Kidney epithelial cell (primary cell): ENCODE data around the gene ASPSCR1. TPM values are rescaled to one million over a fixed set of nuclear protein-coding genes. Genes with fewer than 3 reads are reported as not detected.

Source experiments
- DNase-seq: peaks from one replicate; pipeline ENCODE4 v3.0.0-alpha.2; 2010; ENCODE audit warnings: low read depth
- H3K27me3 ChIP-seq: 2 replicates; pipeline ENCODE4 v1.6.0; 2011; ENCODE audit warnings: low read length; ENCODE audit not compliant: control insufficient read depth, insufficient read depth
- H3K36me3 ChIP-seq: 2 replicates; pipeline ENCODE4 v1.5.1; 2011; ENCODE audit warnings: low read length; ENCODE audit not compliant: control insufficient read depth, insufficient read depth
- H3K4me3 ChIP-seq: 2 replicates; pipeline ENCODE4 v1.5.1; 2011; ENCODE audit warnings: low read depth, mild to moderate bottlenecking, control low read depth, low read length
- CTCF ChIP-seq: IDR thresholded peaks from 2 replicates; pipeline ENCODE4 v1.5.1; 2011; ENCODE audit warnings: mild to moderate bottlenecking, moderate library complexity, low read length, control low read depth, inconsistent platforms; ENCODE audit not compliant: insufficient read depth, poor library complexity, severe bottlenecking
- total RNA-seq: library from RNA; depleted of rRNA; stranded (reverse); fragments of >200 nt; gene quantifications from 2 replicates; pipeline ENCODE4 v1.2.3, GENCODE V29; 2015

ASPSCR1 gene
- total RNA-seq, 1 donor from 2014 or later: 19.5 TPM

GRCh38 chr17:81954131-81955057 lies 23.0 kb upstream of the ASPSCR1 start:
- no peak for DNase-seq
- no peak overlapping the region for H3K4me3 ChIP-seq
- TF ChIP-seq CTCF: no peak
- H3K27me3 ChIP-seq: peaks cover 28% of the 10 kb centered on the region
- H3K36me3 ChIP-seq: no peaks in the 10 kb centered on the region

GRCh38 chr17:81955058-81955681 lies 22.3 kb upstream of the ASPSCR1 start:
- peaks cover 35% of the 10 kb centered on the region for H3K27me3 ChIP-seq
- H3K36me3 ChIP-seq: no peaks in the 10 kb centered on the region
- TF ChIP-seq CTCF: no peak
- DNase-seq: no peak
- no peak overlapping the region for H3K4me3 ChIP-seq

GRCh38 chr17:81955756-81956544 lies 21.5 kb upstream of the ASPSCR1 start:
- Histone ChIP-seq H3K36me3 (no peaks in the 10 kb centered on the region), H3K4me3 (no peak overlapping the region), H3K27me3 (peaks cover 40% of the 10 kb centered on the region)
- DNase-seq: no peak
- TF ChIP-seq CTCF: no peak

GRCh38 chr17:81956607-81957589 lies 20.5 kb upstream of the ASPSCR1 start:
- H3K27me3 ChIP-seq: peaks cover 45% of the 10 kb centered on the region
- no peaks in the 10 kb centered on the region for H3K36me3 ChIP-seq
- DNase-seq: no peak
- H3K4me3 ChIP-seq: no peak overlapping the region
- TF ChIP-seq CTCF: no peak
